Measurements from ENCODE around the gene ZNF445. TPM values are rescaled to one million over a fixed set of nuclear protein-coding genes. Genes with fewer than 3 reads are reported as not detected.
A peak's percentile ranks its signal among the peaks of the same experiment; 100 is the strongest.

The ZNF445 gene
- total RNA-seq = 10 to 100 TPM; 11.3 to 18.6 (median 15.7) TPM
- polyA plus RNA-seq = 1 to 10 TPM; 1.6 to 5.6 TPM
- long read RNA-seq, donor 1, partial matches to known transcripts = 0 of 4 reads
- long read RNA-seq, donor 1, other reads (novel, unspliced or antisense) = 4 of 4 reads
- long read RNA-seq, donor 2 = 0 reads
- long read RNA-seq, donor 3, full-length matches to known transcripts = 1 of 8 reads
- long read RNA-seq, donor 3, partial matches to known transcripts = 0 of 8 reads
- long read RNA-seq, donor 3, other reads (novel, unspliced or antisense) = 7 of 8 reads

- H3K27ac ChIP-seq = peak within 1 kb of the TSS in 9 of 10 donors; percentile 53 to 87 (median 78)
- H3K4me1 ChIP-seq = peaks cover 0 to 38% (median 16%) of the 10 kb centered on the region in 9 donors
- WGBS, 2 donors = 0 to 1% methylated on average over 58 to 69 of the region's 69 CpGs
- TF ChIP-seq, protein P1, sequence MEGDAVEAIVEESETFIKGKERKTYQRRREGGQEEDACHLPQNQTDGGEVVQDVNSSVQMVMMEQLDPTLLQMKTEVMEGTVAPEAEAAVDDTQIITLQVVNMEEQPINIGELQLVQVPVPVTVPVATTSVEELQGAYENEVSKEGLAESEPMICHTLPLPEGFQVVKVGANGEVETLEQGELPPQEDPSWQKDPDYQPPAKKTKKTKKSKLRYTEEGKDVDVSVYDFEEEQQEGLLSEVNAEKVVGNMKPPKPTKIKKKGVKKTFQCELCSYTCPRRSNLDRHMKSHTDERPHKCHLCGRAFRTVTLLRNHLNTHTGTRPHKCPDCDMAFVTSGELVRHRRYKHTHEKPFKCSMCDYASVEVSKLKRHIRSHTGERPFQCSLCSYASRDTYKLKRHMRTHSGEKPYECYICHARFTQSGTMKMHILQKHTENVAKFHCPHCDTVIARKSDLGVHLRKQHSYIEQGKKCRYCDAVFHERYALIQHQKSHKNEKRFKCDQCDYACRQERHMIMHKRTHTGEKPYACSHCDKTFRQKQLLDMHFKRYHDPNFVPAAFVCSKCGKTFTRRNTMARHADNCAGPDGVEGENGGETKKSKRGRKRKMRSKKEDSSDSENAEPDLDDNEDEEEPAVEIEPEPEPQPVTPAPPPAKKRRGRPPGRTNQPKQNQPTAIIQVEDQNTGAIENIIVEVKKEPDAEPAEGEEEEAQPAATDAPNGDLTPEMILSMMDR (IDR thresholded peaks at IDR 0.05) = no peak
- no peaks in the 10 kb centered on the region for H3K27me3 ChIP-seq
- H3K4me3 ChIP-seq = peak within 1 kb of the TSS; percentile 62 to 88 (median 80)
- H3K9me3 ChIP-seq = no peaks in the 10 kb centered on the region
- no peaks in the 10 kb centered on the region for H3K36me3 ChIP-seq
- ATAC-seq (peak; percentile 94 to 99 (median 98)), DNase-seq (peak; percentile 78 to 84)
- intact Hi-C loops (cut with DNase I) = loop anchor here in 4 of 10 donors (5.0 to 10.0 kb wide), 3 partner anchors 35 to 155 kb away; no protein-coding TSS in a partner anchor
These were observed at the start of gene ZNF445 for GRCh38 chr3:44477312-44478030. TSS of gene ZNF445 (minus strand) at chr3:44477670. CDS start at chr3:44455549, 22,121 bp downstream.

GRCh38 chr3:44525060-44525459, 47.6 kb upstream of the ZNF445 start:
- DNase-seq = no peak
- no peaks in the 10 kb centered on the region for H3K9me3 ChIP-seq
- H3K36me3 ChIP-seq = no peaks in the 10 kb centered on the region
- H3K27ac ChIP-seq = no peak overlapping the region
- no peaks in the 10 kb centered on the region for H3K4me1 ChIP-seq
- ATAC-seq = no peak
- H3K27me3 ChIP-seq = peaks cover 0 to 58% (median 31%) of the 10 kb centered on the region in 7 donors
- TF ChIP-seq, protein P1 (IDR thresholded peaks at IDR 0.05) = no peak
- intact Hi-C loops (cut with DNase I) = loop anchor here in 1 of 10 donors (10.0 kb wide), 1 partner anchor 200 kb away; no protein-coding TSS in a partner anchor
- 86 to 88% methylated on average over 5 of the region's 5 CpGs for WGBS, 2 donors
- H3K4me3 ChIP-seq = no peak overlapping the region

GRCh38 chr3:44522494-44522933, 45.0 kb upstream of the ZNF445 start:
- H3K27me3 ChIP-seq = peaks cover 0 to 49% (median 30%) of the 10 kb centered on the region in 7 donors
- TF ChIP-seq, protein P1 (IDR thresholded peaks at IDR 0.05) = no peak
- H3K9me3 ChIP-seq = no peaks in the 10 kb centered on the region
- no peak overlapping the region for H3K4me3 ChIP-seq
- H3K4me1 ChIP-seq = no peaks in the 10 kb centered on the region
- ATAC-seq (no peak), DNase-seq (no peak)
- H3K36me3 ChIP-seq = no peaks in the 10 kb centered on the region
- intact Hi-C loops (cut with DNase I) = loop anchor here in 1 of 10 donors (10.0 kb wide), 1 partner anchor 198 kb away; no protein-coding TSS in a partner anchor
- H3K27ac ChIP-seq = no peak overlapping the region
- 43 to 54% methylated on average over 7 of the region's 7 CpGs for WGBS, 2 donors

DNA sequence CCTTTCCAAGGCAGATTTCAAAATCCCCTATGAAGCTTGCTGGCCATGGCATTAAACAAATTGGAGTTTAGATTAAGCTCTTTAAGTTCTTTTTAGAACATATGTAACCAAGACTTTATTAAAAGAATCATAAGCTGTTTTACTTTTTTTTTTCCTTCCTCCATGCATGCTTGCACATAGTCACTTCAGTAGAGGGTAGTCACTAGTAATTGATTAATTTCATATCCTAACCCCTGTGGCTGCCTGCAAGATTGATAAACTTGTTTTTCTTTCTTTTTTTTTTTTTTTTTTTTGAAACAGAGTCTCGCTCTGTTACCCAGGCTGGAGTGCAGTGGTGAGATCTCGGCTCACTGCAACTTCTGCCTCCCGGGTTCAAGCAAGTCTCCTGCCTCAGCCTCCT, 44.3 kb upstream of the ZNF445 start:
- H3K36me3 ChIP-seq = no peaks in the 10 kb centered on the region
- ATAC-seq = no peak
- H3K4me1 ChIP-seq = no peaks in the 10 kb centered on the region
- no peak overlapping the region for H3K27ac ChIP-seq
- no peak overlapping the region for H3K4me3 ChIP-seq
- peaks cover 0 to 45% (median 30%) of the 10 kb centered on the region in 7 donors for H3K27me3 ChIP-seq
- 88 to 93% methylated on average over 3 of the region's 3 CpGs for WGBS, 2 donors
- TF ChIP-seq, protein P1 (IDR thresholded peaks at IDR 0.05) = no peak
- DNase-seq = no peak
- no peaks in the 10 kb centered on the region for H3K9me3 ChIP-seq
- intact Hi-C loops (cut with DNase I) = loop anchor here in 1 of 10 donors (10.0 kb wide), 1 partner anchor 197 kb away; no protein-coding TSS in a partner anchor
